ENCODE data around the gene DPP4.
"Not testable (repeated sequence)": the region's sequence is repeated elsewhere in the genome, so short reads cannot be mapped to it uniquely, and the experiment has no call there.

Gene DPP4

GRCh38 chr2:161954103-161954502 is 119.9 kb downstream of the DPP4 start:
- DNase-seq (ENCODE audit: low read depth): no peak

- DNase-seq (ENCODE audit: low read depth): not testable (repeated sequence)
Measured at GRCh38 chr2:161953367-161953766, 120.6 kb downstream of the DPP4 start.

GRCh38 chr2:161952783-161953191 is 121.2 kb downstream of the DPP4 start:
- DNase-seq (ENCODE audit: low read depth): no peak

GRCh38 chr2:161947836-161948235 is 126.2 kb downstream of the DPP4 start:
- no peak for DNase-seq (ENCODE audit: low read depth)

- no peak for DNase-seq (ENCODE audit: low read depth)
Measured at GRCh38 chr2:161947406-161947805, 126.6 kb downstream of the DPP4 start.

- DNase-seq (ENCODE audit: low read depth): no peak
Measured at GRCh38 chr2:161946489-161947107, 127.4 kb downstream of the DPP4 start.

GRCh38 chr2:161943011-161943410 is 131.0 kb downstream of the DPP4 start:
- DNase-seq (ENCODE audit: low read depth): no peak

Measured in T follicular helper cell (primary cell).